HEK293 (cell line): Measurements from ENCODE around the gene APBB2.
A peak's percentile ranks its signal among the peaks of the same experiment; 100 is the strongest.

Experiments used
- FEZF1 ChIP-seq: fragments of 450-650 bp; formaldehyde crosslinking; IDR thresholded peaks from 2 replicates; pipeline ENCODE4 v1.5.1; 2016; ENCODE audit warnings: missing biosample characterization, missing genetic modification characterization
- GLI4 ChIP-seq: fragments of 450-650 bp; formaldehyde crosslinking; IDR thresholded peaks from 2 replicates; pipeline ENCODE4 v1.5.1; 2016; ENCODE audit warnings: missing biosample characterization, missing genetic modification characterization
- HOXC10 ChIP-seq: sonication (generic); formaldehyde crosslinking; IDR thresholded peaks from 2 replicates; pipeline ENCODE4 v1.8.1; 2023; ENCODE audit warnings: mild to moderate bottlenecking, missing genetic modification reagents
- KLF7 ChIP-seq: fragments of 450-650 bp; formaldehyde crosslinking; IDR thresholded peaks from 2 replicates; pipeline ENCODE4 v1.5.1; 2016; ENCODE audit warnings: missing biosample characterization, missing genetic modification characterization, borderline replicate concordance
- SETDB1 ChIP-seq: IDR thresholded peaks from one replicate; pipeline ENCODE4 v1.6.1; 2017; ENCODE audit warnings: mild to moderate bottlenecking, low read length, moderate library complexity, mixed read lengths; ENCODE audit not compliant: insufficient read length
- ZBTB11 ChIP-seq: fragments of 450-650 bp; formaldehyde crosslinking; conservative IDR thresholded peaks from 2 replicates; pipeline ENCODE4 v1.5.1; 2016; ENCODE audit warnings: low read depth, missing biosample characterization, missing genetic modification characterization
- ZBTB17 ChIP-seq: fragments of 450-650 bp; formaldehyde crosslinking; IDR thresholded peaks from 2 replicates; pipeline ENCODE4 v1.5.1; 2016; ENCODE audit warnings: missing biosample characterization, missing genetic modification characterization
- ZBTB44 ChIP-seq: fragments of 450-650 bp; IDR thresholded peaks from 2 replicates; pipeline ENCODE4 v1.5.1; 2018; ENCODE audit warnings: missing biosample characterization, mild to moderate bottlenecking, missing genetic modification characterization
- ZNF132 ChIP-seq: fragments of 450-650 bp; formaldehyde crosslinking; IDR thresholded peaks from 2 replicates; pipeline ENCODE4 v1.5.1; 2017; ENCODE audit warnings: missing biosample characterization, missing genetic modification characterization, borderline replicate concordance
- ZNF133 ChIP-seq: fragments of 450-650 bp; formaldehyde crosslinking; IDR thresholded peaks from 2 replicates; pipeline ENCODE4 v1.5.1; 2016; ENCODE audit warnings: missing biosample characterization, missing genetic modification characterization
- ZNF169 ChIP-seq: fragments of 450-650 bp; formaldehyde crosslinking; IDR thresholded peaks from 2 replicates; pipeline ENCODE4 v1.5.1; 2016; ENCODE audit warnings: missing biosample characterization, missing genetic modification characterization
- ZNF23 ChIP-seq: fragments of 450-650 bp; formaldehyde crosslinking; IDR thresholded peaks from 2 replicates; pipeline ENCODE4 v1.5.1; 2016; ENCODE audit warnings: missing biosample characterization, missing genetic modification characterization, borderline replicate concordance
- ZNF335 ChIP-seq: fragments of 450-650 bp; formaldehyde crosslinking; conservative IDR thresholded peaks from 2 replicates; pipeline ENCODE4 v1.5.1; 2016; ENCODE audit warnings: missing biosample characterization, missing genetic modification characterization
- ZNF354C ChIP-seq: fragments of 450-650 bp; formaldehyde crosslinking; IDR thresholded peaks from 2 replicates; pipeline ENCODE4 v1.5.1; 2016; ENCODE audit warnings: missing biosample characterization, missing genetic modification characterization, low read depth, borderline replicate concordance
- ZNF391 ChIP-seq: fragments of 450-650 bp; formaldehyde crosslinking; IDR thresholded peaks from 2 replicates; pipeline ENCODE4 v1.5.1; 2016; ENCODE audit warnings: low read depth, missing biosample characterization, missing genetic modification characterization, borderline replicate concordance
- ZNF416 ChIP-seq: fragments of 450-650 bp; formaldehyde crosslinking; IDR thresholded peaks from 2 replicates; pipeline ENCODE4 v1.5.1; 2016; ENCODE audit warnings: missing biosample characterization, missing genetic modification characterization
- ZNF423 ChIP-seq: fragments of 450-650 bp; formaldehyde crosslinking; IDR thresholded peaks from 2 replicates; pipeline ENCODE4 v1.5.1; 2016; ENCODE audit warnings: missing biosample characterization, missing genetic modification characterization
- ZNF48 ChIP-seq: fragments of 450-650 bp; formaldehyde crosslinking; IDR thresholded peaks from 2 replicates; pipeline ENCODE4 v1.5.1; 2016; ENCODE audit warnings: missing biosample characterization, missing genetic modification characterization
- ZNF488 ChIP-seq: fragments of 450-650 bp; formaldehyde crosslinking; IDR thresholded peaks from 2 replicates; pipeline ENCODE4 v1.5.1; 2016; ENCODE audit warnings: missing biosample characterization, missing genetic modification characterization
- ZNF501 ChIP-seq: fragments of 450-650 bp; formaldehyde crosslinking; IDR thresholded peaks from 2 replicates; pipeline ENCODE4 v1.5.1; 2016; ENCODE audit warnings: missing biosample characterization, missing genetic modification characterization
- ZNF548 ChIP-seq: fragments of 450-650 bp; formaldehyde crosslinking; IDR thresholded peaks from 2 replicates; pipeline ENCODE4 v1.5.1; 2016; ENCODE audit warnings: missing biosample characterization, missing genetic modification characterization
- ZNF560 ChIP-seq: fragments of 450-650 bp; formaldehyde crosslinking; IDR thresholded peaks from 2 replicates; pipeline ENCODE4 v1.5.1; 2017; ENCODE audit warnings: missing biosample characterization, missing genetic modification characterization, borderline replicate concordance
- ZNF626 ChIP-seq: fragments of 450-650 bp; sonication (Bioruptor Pico); formaldehyde crosslinking; IDR thresholded peaks from 2 replicates; pipeline ENCODE4 v1.5.1; 2018; ENCODE audit warnings: missing biosample characterization, missing genetic modification characterization, inconsistent platforms
- ZNF660 ChIP-seq: fragments of 450-650 bp; IDR thresholded peaks from 2 replicates; pipeline ENCODE4 v1.5.1; 2018; ENCODE audit warnings: missing biosample characterization, mild to moderate bottlenecking, missing genetic modification characterization
- ZNF670 ChIP-seq: fragments of 450-650 bp; formaldehyde crosslinking; IDR thresholded peaks from 2 replicates; pipeline ENCODE4 v1.5.1; 2016; ENCODE audit warnings: missing biosample characterization, missing genetic modification characterization, low read depth
- ZNF677 ChIP-seq: fragments of 450-650 bp; IDR thresholded peaks from 2 replicates; pipeline ENCODE4 v1.5.0; 2018; ENCODE audit warnings: missing biosample characterization, mild to moderate bottlenecking, missing genetic modification characterization, moderate library complexity
- ZNF776 ChIP-seq: fragments of 450-650 bp; formaldehyde crosslinking; IDR thresholded peaks from 2 replicates; pipeline ENCODE4 v1.5.0; 2017; ENCODE audit warnings: missing biosample characterization, missing genetic modification characterization, borderline replicate concordance
- ZNF785 ChIP-seq: fragments of 450-650 bp; formaldehyde crosslinking; IDR thresholded peaks from 2 replicates; pipeline ENCODE4 v1.5.1; 2016; ENCODE audit warnings: missing biosample characterization, missing genetic modification characterization
- ZSCAN18 ChIP-seq: fragments of 450-650 bp; formaldehyde crosslinking; IDR thresholded peaks from 2 replicates; pipeline ENCODE4 v1.5.1; 2016; ENCODE audit warnings: missing biosample characterization, missing genetic modification characterization
- ZSCAN4 ChIP-seq: fragments of 450-650 bp; formaldehyde crosslinking; IDR thresholded peaks from 2 replicates; pipeline ENCODE4 v1.5.1; 2017; ENCODE audit warnings: missing biosample characterization, missing genetic modification characterization
- ZSCAN5A ChIP-seq: fragments of 450-650 bp; formaldehyde crosslinking; IDR thresholded peaks from 2 replicates; pipeline ENCODE4 v1.5.1; 2016; ENCODE audit warnings: missing biosample characterization, missing genetic modification characterization

Gene APBB2

GRCh38 chr4:41256740-41257256, 42.5 kb upstream of the APBB2 start, which contains the start of gene UCHL1 (continued):
- TF ChIP-seq ZBTB44, result peak; percentile 41; the same call in 1 of the 2 replicates
- TF ChIP-seq ZNF626 (tag by site-specific recombination), result no peak
- no peak for TF ChIP-seq ZSCAN4 (tag by site-specific recombination)
- no peak for TF ChIP-seq SETDB1
- TF ChIP-seq ZNF660 (tag by site-specific recombination), result peak; percentile 82
- TF ChIP-seq ZNF677 (tag by site-specific recombination), result no peak
- TF ChIP-seq ZNF423 (tag by site-specific recombination), result no peak
- no peak; the same call in 1 of the 2 replicates for TF ChIP-seq ZBTB11 (tag by site-specific recombination)
- TF ChIP-seq ZNF169 (tag by site-specific recombination), result no peak
- TF ChIP-seq ZSCAN18 (tag by site-specific recombination), result peak; percentile 50; the same call in 1 of the 2 replicates
- no peak for TF ChIP-seq ZNF354C (tag by site-specific recombination)
- 0 out of 2 replicates have a peak, but pooled peaks have one; percentile 73 for TF ChIP-seq ZNF391 (tag by site-specific recombination)
- no peak for TF ChIP-seq HOXC10 (CRISPR knock-in tag)
- no peak for TF ChIP-seq ZNF560 (tag by site-specific recombination)
- TF ChIP-seq ZNF132 (tag by site-specific recombination), result no peak
- no peak for TF ChIP-seq ZNF488 (tag by site-specific recombination)
- no peak for TF ChIP-seq ZNF48 (tag by site-specific recombination)
- no peak for TF ChIP-seq ZNF776 (tag by site-specific recombination)
- 0 out of 2 replicates have a peak, but pooled peaks have one; percentile 16 for TF ChIP-seq ZSCAN5A (tag by site-specific recombination)
- TF ChIP-seq ZNF785 (tag by site-specific recombination), result no peak
- TF ChIP-seq ZNF670 (tag by site-specific recombination), result no peak
- TF ChIP-seq ZNF335, result peak; percentile 31
- TF ChIP-seq GLI4, result no peak
- no peak for TF ChIP-seq ZNF548 (tag by site-specific recombination)
- TF ChIP-seq ZNF416 (tag by site-specific recombination), result no peak
- no peak for TF ChIP-seq ZNF133 (tag by site-specific recombination)
- TF ChIP-seq KLF7 (tag by site-specific recombination), result peak; percentile 18; the same call in 1 of the 2 replicates
- TF ChIP-seq FEZF1 (tag by site-specific recombination), result no peak
- no peak for TF ChIP-seq ZNF23 (tag by site-specific recombination)
- peak; percentile 89 for TF ChIP-seq ZBTB17
- peak; percentile 85 for TF ChIP-seq ZNF501 (tag by site-specific recombination)
